ENCODE measurements around the gene TNFRSF21. TPM values are rescaled to one million over a fixed set of nuclear protein-coding genes. Genes with fewer than 3 reads are reported as not detected.

The TNFRSF21 gene
- total and polyA plus RNA-seq, 2 of the 8 experiments (the other 6 are each of a cell fraction or from before 2014, with no cell fraction given), result 16.4 to 52.7 TPM

GRCh38 chr6:47250302-47250701 is 59.4 kb downstream of the TNFRSF21 start:
- peaks cover 0 to 7% (median 2%) of the 10 kb centered on the region in 4 experiments; a peak in 1 of 7 replicates for H3K4me1 ChIP-seq (replicated peaks in 1 of 4; ENCODE audit: control insufficient read depth in 3 of 4, insufficient read depth in 4 of 4, low read length in 3 of 4)
- no peak for DNase-seq (ENCODE audit: low read depth in 1 of 2, low spot score in 2 of 2)
- H3K27me3 ChIP-seq (replicated peaks in 1 of 4; ENCODE audit: control insufficient read depth in 3 of 4, extremely low read depth in 1 of 4, insufficient read depth in 3 of 4, low read length in 3 of 4), result no peaks in the 10 kb centered on the region
- ChIA-PET POLR2A (ENCODE audit: partially characterized antibody) (no interaction called here), CTCF (ENCODE audit: partially characterized antibody) (interaction anchor here (1.3 kb wide), 1 partner anchor 16 kb away, joined by 3 read pairs; no protein-coding TSS in a partner anchor)
- no peak overlapping the region for H4K8ac ChIP-seq (ENCODE audit: extremely low read depth, insufficient read depth, low read length)
- no peaks in the 10 kb centered on the region for H3K23me2 ChIP-seq (ENCODE audit: low read depth, low read length)
- no peaks in the 10 kb centered on the region; the same call in 1 of the 2 replicates for H3K79me1 ChIP-seq (ENCODE audit: low read depth, low read length)
- no peak overlapping the region for H4K91ac ChIP-seq (replicated peaks; ENCODE audit: insufficient read length, low read length)
- H3K4me2 ChIP-seq (ENCODE audit: insufficient read depth in 1 of 2, low read depth in 2 of 2, low read length in 2 of 2), result no peak overlapping the region
- TF ChIP-seq SUZ12 (IDR thresholded peaks at IDR 0.05; ENCODE audit: low read length) (no peak), YY1 (IDR thresholded peaks at IDR 0.05; ENCODE audit: low read depth, low read length) (no peak)
- H3K4ac ChIP-seq (replicated peaks; ENCODE audit: insufficient read length, low read depth, low read length), result no peak overlapping the region
- FAIRE-seq, result no peak
- no peak overlapping the region for H3K27ac ChIP-seq (ENCODE audit: low read depth, low read length)
- no peak overlapping the region for H3K18ac ChIP-seq (ENCODE audit: extremely low read depth, low read length)
- H3K56ac ChIP-seq (replicated peaks; ENCODE audit: insufficient read length, low read depth, low read length), result no peak overlapping the region
- no peak overlapping the region for H2BK12ac ChIP-seq (ENCODE audit: low read depth, low read length)
- no peak overlapping the region for H3K23ac ChIP-seq (ENCODE audit: insufficient read length)
- H3K36me3 ChIP-seq (ENCODE audit: control insufficient read depth in 2 of 4, insufficient read depth in 4 of 4, low read length in 3 of 4), result peaks cover 0 to 25% (median 10%) of the 10 kb centered on the region in 4 experiments; a peak in 4 of 8 replicates
- no peak overlapping the region for H2BK120ac ChIP-seq (replicated peaks; ENCODE audit: low read depth, low read length)
- no peak overlapping the region for H4K5ac ChIP-seq (ENCODE audit: insufficient read length, low read depth, low read length)
- H2AK5ac ChIP-seq (ENCODE audit: low read depth, low read length), result no peak overlapping the region
- no peak overlapping the region for H3K9ac ChIP-seq (replicated peaks in 1 of 4; ENCODE audit: extremely low read depth in 1 of 4, low read depth in 3 of 4, low read length in 3 of 4)
- no peaks in the 10 kb centered on the region for H3K9me3 ChIP-seq (ENCODE audit: insufficient read depth in 2 of 2, low read depth in 1 of 2, low read length in 1 of 2)
- no peak overlapping the region for H2BK5ac ChIP-seq (ENCODE audit: low read depth, low read length)
- no peak overlapping the region for H3K4me3 ChIP-seq (ENCODE audit: extremely low read depth in 1 of 4, insufficient read depth in 2 of 4, low read depth in 3 of 4, low read length in 4 of 4)
- WGBS, 2 experiments (ENCODE audit: extremely low coverage in 1 of 2, insufficient coverage in 1 of 2, insufficient read length in 1 of 2, insufficient replicate concordance in 2 of 2, low coverage in 1 of 2, low lambda C conversion rate in 2 of 2, missing lambda C conversion rate in 1 of 2), result 95% methylated on average over 1 of the region's 1 CpG; no CpG with 5 or more reads in 1 of the 2 experiments
- H2BK20ac ChIP-seq (ENCODE audit: low read length), result no peak overlapping the region
- H3K14ac ChIP-seq (ENCODE audit: insufficient read length), result no peak overlapping the region
- H3K79me2 ChIP-seq (ENCODE audit: control insufficient read depth in 1 of 2, insufficient read depth in 2 of 2, low read length in 2 of 2), result peaks cover 4 to 25% of the 10 kb centered on the region in 2 experiments; a peak in 3 of 4 replicates
- peaks cover 0 to 3% of the 10 kb centered on the region in 2 experiments for H4K20me1 ChIP-seq (replicated peaks in 1 of 2; ENCODE audit: control insufficient read depth in 1 of 2, insufficient read depth in 2 of 2, low read length in 2 of 2)
- H2AFZ ChIP-seq (ENCODE audit: low read length), result no peak overlapping the region
- H2BK15ac ChIP-seq (ENCODE audit: low read length), result no peak overlapping the region
